Measurements from ENCODE around the gene HOXB3. TPM values are rescaled to one million over a fixed set of nuclear protein-coding genes. Genes with fewer than 3 reads are reported as not detected.

The HOXB3 gene
- polyA plus RNA-seq, 3 donors: 105 to 150 (median 118) TPM

GRCh38 chr17:48532261-48532660, 57.8 kb downstream of the HOXB3 start:
- DNase-seq (ENCODE audit: low read depth in 3 of 3, low spot score in 2 of 3): no peak

GRCh38 chr17:48530887-48531272, 59.2 kb downstream of the HOXB3 start, which contains the start of gene HOXB1:
HOXB1 (minus strand) TSS chr17:48531011; CDS start chr17:48530904, 107 bp downstream.
- DNase-seq (ENCODE audit: low read depth in 3 of 3, low spot score in 2 of 3): no peak

- DNase-seq (ENCODE audit: low read depth in 3 of 3, low spot score in 2 of 3): no peak
Measured at GRCh38 chr17:48530208-48530886, 59.7 kb downstream of the HOXB3 start.

DNA sequence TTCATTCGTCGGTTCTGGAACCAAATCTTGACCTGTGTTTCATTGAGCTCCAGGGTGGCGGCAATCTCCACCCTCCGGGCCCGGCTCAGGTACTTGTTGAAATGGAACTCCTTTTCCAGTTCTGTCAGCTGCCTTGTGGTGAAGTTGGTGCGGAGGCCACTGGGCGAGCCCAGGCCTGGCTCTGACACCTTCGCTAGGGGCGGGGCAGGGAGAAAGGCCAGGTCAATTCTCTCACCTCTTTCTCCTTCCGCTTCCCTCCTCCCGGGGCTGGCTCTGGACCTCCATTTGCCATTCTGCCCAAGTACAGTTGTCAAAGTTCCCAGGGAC, 60.4 kb downstream of the HOXB3 start:
- no peak for DNase-seq (ENCODE audit: low read depth in 3 of 3, low spot score in 2 of 3)

GRCh38 chr17:48528936-48529682, 60.9 kb downstream of the HOXB3 start:
- DNase-seq (ENCODE audit: low read depth in 3 of 3, low spot score in 2 of 3): no peak

DNA sequence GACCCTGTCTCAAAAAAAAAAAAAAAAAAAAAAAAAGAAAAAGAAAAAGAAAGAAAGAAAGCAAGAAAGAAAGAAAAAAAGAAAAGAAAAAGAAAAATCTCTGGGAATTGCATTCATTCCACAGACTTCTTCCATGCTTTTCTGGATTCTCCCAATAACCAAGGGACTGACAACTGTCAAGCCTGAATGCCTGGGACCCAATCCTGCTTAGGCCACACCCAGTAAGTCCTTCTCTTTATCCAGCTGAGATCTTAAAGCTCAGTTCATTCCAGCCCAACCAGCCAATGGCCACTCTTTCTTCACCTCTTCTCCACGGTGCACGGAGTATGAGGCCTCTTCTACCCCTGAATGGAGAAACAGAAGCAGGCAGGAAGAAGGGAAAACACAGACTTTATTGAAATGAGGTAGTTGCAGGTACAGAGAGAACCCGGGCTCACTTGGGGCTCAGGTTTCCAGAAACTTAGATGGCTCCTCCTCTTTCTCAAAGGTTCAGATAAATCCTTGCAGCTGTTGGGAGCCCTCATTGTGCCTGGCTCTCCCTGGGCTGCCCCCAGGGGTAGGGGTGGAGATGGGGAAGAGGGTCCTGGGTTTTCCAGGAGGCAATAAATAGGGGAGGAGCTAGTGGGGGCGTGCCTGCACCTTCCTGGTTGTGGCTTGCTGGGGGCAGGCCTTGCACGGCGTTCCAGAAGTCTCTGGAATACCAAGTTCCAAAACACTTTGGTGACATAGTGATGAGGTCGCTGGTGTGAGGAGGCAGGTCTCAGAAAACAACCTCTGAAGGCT, 61.7 kb downstream of the HOXB3 start:
- DNase-seq (ENCODE audit: low read depth in 3 of 3, low spot score in 2 of 3): no peak

GRCh38 chr17:48527547-48527932, 62.5 kb downstream of the HOXB3 start:
- DNase-seq (ENCODE audit: low read depth in 3 of 3, low spot score in 2 of 3): no peak

DNA sequence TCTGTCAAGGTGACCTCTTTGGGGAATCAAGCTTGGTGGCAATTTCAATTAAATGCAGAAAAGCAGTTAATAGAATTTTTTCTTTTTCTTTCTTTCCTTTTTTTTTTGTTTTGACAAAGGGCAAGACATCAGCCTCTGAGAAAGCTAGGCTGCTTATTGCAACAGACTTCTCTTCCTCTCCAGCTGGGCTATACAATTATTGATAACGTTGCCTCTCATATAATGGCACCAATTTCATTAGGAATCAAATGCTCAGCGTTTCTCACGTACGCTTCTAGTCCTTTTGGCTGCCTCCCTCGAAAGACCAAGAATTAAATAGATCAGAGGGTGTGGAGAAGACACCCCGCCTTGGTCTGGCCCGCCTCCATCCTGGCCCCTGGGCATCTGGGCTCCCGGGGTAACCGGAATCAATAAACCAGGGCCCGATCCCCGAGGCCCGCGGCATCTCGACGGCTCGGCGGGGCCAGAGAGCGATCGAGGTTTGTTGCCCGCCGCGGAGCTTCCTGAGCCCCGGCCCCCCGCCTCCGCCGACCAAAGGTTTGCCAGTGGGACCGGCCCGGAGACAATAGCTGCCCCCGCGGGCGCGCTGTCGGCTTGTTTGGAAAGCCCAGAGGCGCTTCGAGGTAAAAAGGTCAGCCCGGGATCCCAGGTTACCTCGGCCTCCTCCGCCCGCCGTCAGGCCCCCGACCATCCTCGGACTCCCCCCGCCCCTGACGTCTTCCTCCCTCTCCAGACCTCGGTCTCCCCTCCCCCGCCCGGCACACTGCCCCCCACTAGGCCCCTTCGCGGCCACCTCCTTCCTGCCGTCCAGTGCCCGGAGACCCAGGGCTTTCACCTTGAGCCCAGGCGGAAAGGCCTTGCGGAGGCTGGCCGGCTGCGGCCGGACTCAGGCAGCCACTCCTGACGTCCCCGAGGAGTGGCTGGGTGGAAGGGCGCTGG, 63.2 kb downstream of the HOXB3 start:
- no peak for DNase-seq (ENCODE audit: low read depth in 3 of 3, low spot score in 2 of 3)

- DNase-seq (ENCODE audit: low read depth in 3 of 3, low spot score in 2 of 3): no peak
Measured at GRCh38 chr17:48523010-48523409, 67.0 kb downstream of the HOXB3 start.

DNA sequence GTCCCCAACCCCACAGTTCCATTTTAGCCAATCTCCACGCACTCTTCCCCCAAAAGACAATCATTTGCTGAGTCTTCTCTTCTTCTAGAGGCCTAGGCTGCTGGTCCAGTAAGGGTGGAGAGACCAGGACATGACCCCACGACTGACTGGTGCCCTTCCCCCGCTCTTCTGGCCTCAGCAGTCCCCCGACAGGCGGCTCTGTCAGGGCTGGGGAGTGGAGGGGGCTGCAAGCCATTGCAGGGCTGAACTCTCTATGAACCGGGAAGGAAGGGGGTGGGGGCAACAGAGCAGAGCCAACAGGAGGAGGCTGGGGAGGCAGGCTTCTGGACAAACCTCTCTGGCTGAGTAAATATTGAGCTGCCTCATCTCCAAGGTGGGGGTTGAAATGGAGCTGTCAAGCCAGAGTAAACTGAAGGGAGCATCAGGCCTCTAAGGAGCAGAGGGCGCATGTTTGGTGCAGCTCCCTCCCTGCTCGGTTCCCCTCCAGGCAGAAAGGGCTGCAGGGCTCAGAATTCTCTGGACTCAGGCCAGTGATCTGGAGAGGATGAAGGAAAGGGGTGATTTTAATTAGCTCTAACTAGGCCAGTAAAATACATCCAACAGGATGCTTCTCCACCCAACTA, 67.9 kb downstream of the HOXB3 start:
- DNase-seq (ENCODE audit: low read depth in 3 of 3, low spot score in 2 of 3): no peak

DNA sequence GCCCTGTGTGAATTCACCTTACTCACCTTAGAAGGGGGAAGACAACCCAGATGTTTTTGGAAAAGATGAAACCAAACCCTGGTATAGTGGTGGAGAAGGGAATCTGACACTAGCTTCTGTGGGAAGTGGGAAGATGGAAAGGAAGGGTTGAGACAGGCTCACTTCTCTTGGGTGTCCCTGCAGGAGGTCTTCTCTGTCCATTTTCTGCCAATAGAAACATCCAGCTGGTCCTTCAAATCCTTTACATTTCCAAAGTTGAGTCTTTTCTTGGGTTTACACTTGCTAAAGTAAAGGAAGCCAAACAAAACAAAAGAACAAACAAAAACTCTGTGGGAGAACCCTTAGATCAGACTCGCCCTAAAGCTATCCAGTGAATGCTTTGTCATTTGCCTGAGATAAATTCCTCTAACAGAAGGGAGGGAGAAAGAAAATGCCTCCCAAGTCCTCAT, 69.4 kb downstream of the HOXB3 start:
- no peak for DNase-seq (ENCODE audit: low read depth in 3 of 3, low spot score in 2 of 3)

GRCh38 chr17:48519427-48519826, 70.6 kb downstream of the HOXB3 start:
- DNase-seq (ENCODE audit: low read depth in 3 of 3, low spot score in 2 of 3): no peak

DNA sequence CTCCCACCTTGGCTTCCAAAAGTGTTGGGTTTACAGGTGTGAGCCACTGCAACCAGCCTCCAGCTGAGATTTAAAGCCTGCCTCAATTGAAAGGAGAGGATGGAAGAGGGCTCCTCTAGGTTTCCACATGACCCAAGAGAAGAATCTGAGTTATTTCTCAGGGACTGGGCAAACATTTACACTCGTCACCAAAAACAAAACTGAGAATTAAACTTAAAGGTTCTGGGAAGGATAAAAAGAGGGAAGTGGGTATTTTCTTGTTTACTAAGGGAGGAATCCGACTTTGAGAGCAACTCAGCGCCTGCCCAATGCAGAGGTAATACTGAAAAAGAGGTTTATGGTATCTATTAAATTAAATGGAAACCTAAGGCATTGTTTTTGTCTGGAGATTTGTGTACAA, 72.6 kb downstream of the HOXB3 start:
- no peak for DNase-seq (ENCODE audit: low read depth in 3 of 3, low spot score in 2 of 3)

GRCh38 chr17:48515925-48516900, 73.8 kb downstream of the HOXB3 start:
- DNase-seq (ENCODE audit: low read depth in 3 of 3, low spot score in 2 of 3): no peak

DNA sequence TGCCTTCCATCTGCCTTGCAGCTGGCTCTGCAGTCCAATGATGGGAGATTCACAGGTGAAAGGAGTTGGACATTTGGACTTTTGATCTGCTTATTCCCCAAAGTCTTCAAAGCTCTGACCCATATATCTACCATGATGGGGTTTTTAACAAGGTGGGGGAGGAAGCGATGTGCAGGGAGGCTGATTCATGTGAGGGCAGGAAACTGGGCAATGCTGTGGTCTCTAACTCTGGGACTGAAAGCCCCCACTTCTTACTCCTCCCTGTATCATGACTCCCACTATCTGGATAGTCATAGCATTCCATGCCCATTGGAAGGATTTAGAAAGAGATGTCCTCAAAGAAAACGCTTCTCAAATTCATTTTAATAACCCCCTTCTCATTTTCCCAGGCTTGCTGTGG, 75.6 kb downstream of the HOXB3 start:
- no peak for DNase-seq (ENCODE audit: low read depth in 3 of 3, low spot score in 2 of 3)

GRCh38 chr17:48513666-48514455, 76.2 kb downstream of the HOXB3 start:
- no peak for DNase-seq (ENCODE audit: low read depth in 3 of 3, low spot score in 2 of 3)

- no peak for DNase-seq (ENCODE audit: low read depth in 3 of 3, low spot score in 2 of 3)
Measured at GRCh38 chr17:48513097-48513496, 76.9 kb downstream of the HOXB3 start.

Measured in right renal cortex interstitium (tissue), 3 donors.